Smooth muscle cell (in vitro differentiated cells): ENCODE measurements around the gene GALNT13. TPM values are rescaled to one million over a fixed set of nuclear protein-coding genes. Genes with fewer than 3 reads are reported as not detected.

Experiments
- DNase-seq: peaks from one replicate; lab custom pipeline; 2025; ENCODE audit not compliant: unreplicated experiment; lab: John Stamatoyannopoulos, UW
- H2AFZ ChIP-seq: fragments of 200-600 bp; sonication (generic); 2 replicates; pipeline ENCODE4 v1.6.0; 2016; ENCODE audit warnings: antibody characterized with exemption, low read depth, mild to moderate bottlenecking
- H3F3A ChIP-seq: fragments of 200-600 bp; sonication (generic); 2 replicates; pipeline ENCODE4 v1.6.0; 2017; ENCODE audit warnings: antibody characterized with exemption, low read depth
- H3K27ac ChIP-seq: fragments of 200-600 bp; sonication (generic); 2 replicates; pipeline ENCODE4 v1.5.1; 2016; ENCODE audit warnings: low read depth, mild to moderate bottlenecking
- H3K27me3 ChIP-seq: fragments of 200-600 bp; sonication (generic); 2 replicates; pipeline ENCODE4 v1.6.1; 2016; ENCODE audit warnings: low read depth, mild to moderate bottlenecking
- H3K36me3 ChIP-seq: fragments of 200-600 bp; sonication (generic); 2 replicates; pipeline ENCODE4 v1.5.1; 2016; ENCODE audit warnings: low read depth
- H3K4me1 ChIP-seq: fragments of 200-600 bp; sonication (generic); 2 replicates; pipeline ENCODE4 v1.5.1; 2016; ENCODE audit warnings: low read depth
- H3K4me2 ChIP-seq: fragments of 200-600 bp; sonication (generic); 2 replicates; pipeline ENCODE4 v1.6.0; 2016; ENCODE audit warnings: mild to moderate bottlenecking
- H3K4me3 ChIP-seq: fragments of 200-600 bp; sonication (generic); 2 replicates; pipeline ENCODE4 v1.5.1; 2016; ENCODE audit warnings: mild to moderate bottlenecking
- H3K79me2 ChIP-seq: fragments of 200-600 bp; sonication (generic); 2 replicates; pipeline ENCODE4 v1.6.0; 2016; ENCODE audit warnings: low read depth, mild to moderate bottlenecking
- H3K9ac ChIP-seq: fragments of 200-600 bp; sonication (generic); 2 replicates; pipeline ENCODE4 v1.6.0; 2016; ENCODE audit warnings: low read depth
- H3K9me3 ChIP-seq: fragments of 200-600 bp; sonication (generic); replicated peaks from 2 replicates; pipeline ENCODE4 v1.5.1; 2016; ENCODE audit warnings: low read depth
- H4K20me1 ChIP-seq: fragments of 200-600 bp; sonication (generic); 2 replicates; pipeline ENCODE4 v1.6.0; 2016; ENCODE audit warnings: low read depth
- WGBS: methylation state at CpG from one replicate; pipeline ENCODE4 v1.1.7; 2016; ENCODE audit warnings: low lambda C conversion rate; 5-methylcytosine and 5-hydroxymethylcytosine counted together
- polyA plus RNA-seq: library from polyadenylated mRNA; unstranded; fragments of >200 nt; fragmentation: Nextera tagmentation; extraction: Ambion mirVana; gene quantifications from 2 replicates; pipeline ENCODE4 v1.2.1, GENCODE V29; 2016
- total RNA-seq: library from RNA; depleted of rRNA; stranded (reverse); fragments of >200 nt; gene quantifications from 2 replicates; pipeline ENCODE4 v1.2.3, GENCODE V29; 2014
- TF ChIP-seq, protein P1 (sequence below): fragments of 200-600 bp; sonication (generic); IDR thresholded peaks from 2 replicates; pipeline ENCODE4 v1.5.1; 2017; ENCODE audit warnings: borderline replicate concordance, mild to moderate bottlenecking, antibody characterized with exemption; ENCODE audit not compliant: insufficient read depth, poor library complexity, severe bottlenecking

GALNT13 gene
- total and polyA plus RNA-seq, 2 experiments from 2014 or later: 0.67 to 3.6 TPM

DNA sequence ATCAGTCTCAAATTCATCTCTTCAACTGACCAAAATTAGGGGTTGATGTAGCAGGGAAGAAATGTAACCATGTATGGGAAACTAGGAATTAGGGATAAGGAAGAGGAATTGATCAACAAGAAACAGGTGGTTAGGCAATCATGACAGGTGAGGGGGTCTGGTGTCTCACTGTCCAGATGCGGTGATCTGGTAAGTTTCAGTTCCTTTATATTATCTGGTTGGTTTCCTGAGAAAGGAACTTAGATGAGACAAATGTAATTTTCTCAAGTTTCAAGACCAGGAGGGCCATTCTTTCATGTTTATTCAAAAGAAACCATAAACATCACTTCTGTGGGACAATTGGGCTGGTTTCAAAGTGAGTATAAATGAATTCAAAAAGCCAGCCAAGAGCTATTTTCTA lies 520.5 kb downstream of the GALNT13 start:
- Histone ChIP-seq H3K9me3 (no peaks in the 10 kb centered on the region), H3K79me2 (no peaks in the 10 kb centered on the region), H3K9ac (no peak overlapping the region), H3K36me3 (no peaks in the 10 kb centered on the region), H4K20me1 (no peaks in the 10 kb centered on the region), H3K27ac (no peak overlapping the region), H3K4me2 (no peak overlapping the region), H3K27me3 (no peaks in the 10 kb centered on the region), H3K4me1 (no peaks in the 10 kb centered on the region), H3F3A (no peaks in the 10 kb centered on the region), H2AFZ (no peak overlapping the region), H3K4me3 (no peak overlapping the region)
- TF ChIP-seq, protein P1, sequence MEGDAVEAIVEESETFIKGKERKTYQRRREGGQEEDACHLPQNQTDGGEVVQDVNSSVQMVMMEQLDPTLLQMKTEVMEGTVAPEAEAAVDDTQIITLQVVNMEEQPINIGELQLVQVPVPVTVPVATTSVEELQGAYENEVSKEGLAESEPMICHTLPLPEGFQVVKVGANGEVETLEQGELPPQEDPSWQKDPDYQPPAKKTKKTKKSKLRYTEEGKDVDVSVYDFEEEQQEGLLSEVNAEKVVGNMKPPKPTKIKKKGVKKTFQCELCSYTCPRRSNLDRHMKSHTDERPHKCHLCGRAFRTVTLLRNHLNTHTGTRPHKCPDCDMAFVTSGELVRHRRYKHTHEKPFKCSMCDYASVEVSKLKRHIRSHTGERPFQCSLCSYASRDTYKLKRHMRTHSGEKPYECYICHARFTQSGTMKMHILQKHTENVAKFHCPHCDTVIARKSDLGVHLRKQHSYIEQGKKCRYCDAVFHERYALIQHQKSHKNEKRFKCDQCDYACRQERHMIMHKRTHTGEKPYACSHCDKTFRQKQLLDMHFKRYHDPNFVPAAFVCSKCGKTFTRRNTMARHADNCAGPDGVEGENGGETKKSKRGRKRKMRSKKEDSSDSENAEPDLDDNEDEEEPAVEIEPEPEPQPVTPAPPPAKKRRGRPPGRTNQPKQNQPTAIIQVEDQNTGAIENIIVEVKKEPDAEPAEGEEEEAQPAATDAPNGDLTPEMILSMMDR: no peak
- no peak for DNase-seq
- 100% methylated on average over 1 of the region's 1 CpG for WGBS

DNA sequence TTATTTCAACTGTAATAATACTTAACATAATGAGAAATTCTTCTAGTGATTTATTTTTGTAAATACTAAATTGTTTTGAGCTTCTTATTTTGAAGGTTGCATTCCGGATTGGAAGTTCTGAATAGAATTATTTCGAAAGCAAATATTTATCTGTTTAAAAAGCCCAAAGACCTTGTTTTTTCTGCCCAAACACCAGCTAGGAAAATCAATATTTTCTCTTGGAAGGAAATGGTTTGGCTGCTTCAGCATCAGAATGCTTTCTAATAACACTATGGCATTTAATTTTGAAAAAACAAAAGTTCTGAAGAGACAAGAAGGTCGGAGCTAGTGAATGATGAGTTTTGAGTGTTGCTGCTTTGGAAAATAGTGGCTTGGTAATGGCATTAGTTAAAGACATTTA lies 522.9 kb downstream of the GALNT13 start:
- H3K79me2 ChIP-seq: no peaks in the 10 kb centered on the region
- no peak overlapping the region for H3K27ac ChIP-seq
- no peaks in the 10 kb centered on the region for H3K9me3 ChIP-seq
- H3K4me1 ChIP-seq: no peaks in the 10 kb centered on the region
- no peaks in the 10 kb centered on the region for H3K36me3 ChIP-seq
- H3K4me2 ChIP-seq: no peak overlapping the region
- TF ChIP-seq, protein P1: no peak
- no peak overlapping the region for H2AFZ ChIP-seq
- whole genome bisulfite sequencing: 92% methylated on average over 3 of the region's 3 CpGs
- DNase-seq: no peak
- no peak overlapping the region for H3K4me3 ChIP-seq
- H4K20me1 ChIP-seq: no peaks in the 10 kb centered on the region
- H3K27me3 ChIP-seq: no peaks in the 10 kb centered on the region
- H3K9ac ChIP-seq: no peak overlapping the region
- H3F3A ChIP-seq: no peaks in the 10 kb centered on the region

DNA sequence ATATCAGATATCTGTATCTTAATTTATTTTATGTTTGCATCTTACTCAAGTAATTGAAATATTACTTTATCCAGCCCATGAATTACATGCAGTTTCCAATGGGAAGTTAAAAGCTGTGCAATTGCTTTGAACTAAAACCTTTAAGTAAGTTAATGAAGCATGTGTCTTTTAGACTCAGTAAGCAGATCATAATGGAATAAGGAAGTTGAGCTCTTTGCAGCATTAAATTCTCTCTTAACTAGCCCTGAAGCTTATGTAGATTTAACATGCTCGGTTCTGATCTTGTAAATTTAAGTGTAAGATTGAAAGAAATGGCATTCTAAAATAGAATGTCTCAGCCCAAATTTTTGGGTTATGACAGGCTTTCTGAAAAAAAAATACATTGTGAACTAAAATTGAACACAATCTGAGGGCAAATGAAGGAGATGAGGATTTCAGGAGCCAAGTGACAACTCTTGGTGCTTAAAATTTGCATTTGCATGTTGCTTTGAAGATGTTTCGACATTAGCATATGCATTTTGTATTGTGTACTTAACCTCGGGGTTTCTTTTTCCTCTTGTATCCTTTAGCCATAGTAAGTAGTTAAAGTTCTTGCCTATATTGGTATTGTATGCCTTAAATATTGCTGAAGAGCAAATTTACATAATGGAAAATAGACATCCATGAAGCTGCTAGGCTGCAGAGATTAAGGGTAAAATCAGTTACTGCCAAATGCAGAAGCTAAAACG lies 529.0 kb downstream of the GALNT13 start:
- Histone ChIP-seq H4K20me1 (no peaks in the 10 kb centered on the region), H3K4me3 (no peak overlapping the region), H3K4me1 (no peaks in the 10 kb centered on the region), H3K36me3 (no peaks in the 10 kb centered on the region), H3K9ac (no peak overlapping the region), H3K27me3 (no peaks in the 10 kb centered on the region), H3K79me2 (no peaks in the 10 kb centered on the region), H2AFZ (no peak overlapping the region), H3K4me2 (no peak overlapping the region), H3K9me3 (no peaks in the 10 kb centered on the region), H3K27ac (no peak overlapping the region), H3F3A (no peaks in the 10 kb centered on the region)
- TF ChIP-seq, protein P1: no peak
- no peak for DNase-seq
- 26% methylated on average over 4 of the region's 4 CpGs for WGBS

DNA sequence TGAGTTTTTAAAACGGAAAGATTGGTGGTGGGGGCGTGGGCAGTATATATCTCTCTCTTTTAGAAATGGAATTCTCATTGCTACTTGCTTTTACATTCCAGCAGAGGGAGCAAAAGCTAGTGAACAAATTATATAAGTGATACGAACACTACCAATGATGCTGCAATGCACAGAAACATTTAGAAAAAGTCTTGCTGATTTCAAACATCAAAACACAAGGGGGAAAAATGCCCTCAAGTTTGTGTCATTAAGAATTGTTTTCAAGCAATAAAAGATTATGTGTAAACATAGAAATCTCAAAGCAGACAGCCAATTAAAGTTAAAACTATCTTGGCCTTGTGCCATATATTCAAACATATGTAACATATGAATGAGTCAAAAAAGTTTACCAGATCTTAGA lies 530.5 kb downstream of the GALNT13 start:
- no peak overlapping the region for H3K27ac ChIP-seq
- no peak overlapping the region for H3K4me2 ChIP-seq
- no peak overlapping the region for H2AFZ ChIP-seq
- no peak for DNase-seq
- no peak overlapping the region for H3K9ac ChIP-seq
- 41% methylated on average over 3 of the region's 3 CpGs for WGBS
- no peaks in the 10 kb centered on the region for H3K9me3 ChIP-seq
- H3K27me3 ChIP-seq: no peaks in the 10 kb centered on the region
- no peaks in the 10 kb centered on the region for H3K4me1 ChIP-seq
- no peak overlapping the region for H3K4me3 ChIP-seq
- H3F3A ChIP-seq: no peaks in the 10 kb centered on the region
- H4K20me1 ChIP-seq: no peaks in the 10 kb centered on the region
- H3K79me2 ChIP-seq: no peaks in the 10 kb centered on the region
- TF ChIP-seq, protein P1: peak; percentile 64
- H3K36me3 ChIP-seq: no peaks in the 10 kb centered on the region
